ENCODE data around the gene LBHD2.

LBHD2 gene

GRCh38 chr14:103132381-103133209, 48.6 kb downstream of the LBHD2 start:
- no peak for DNase-seq (ENCODE audit: low spot score)

DNA sequence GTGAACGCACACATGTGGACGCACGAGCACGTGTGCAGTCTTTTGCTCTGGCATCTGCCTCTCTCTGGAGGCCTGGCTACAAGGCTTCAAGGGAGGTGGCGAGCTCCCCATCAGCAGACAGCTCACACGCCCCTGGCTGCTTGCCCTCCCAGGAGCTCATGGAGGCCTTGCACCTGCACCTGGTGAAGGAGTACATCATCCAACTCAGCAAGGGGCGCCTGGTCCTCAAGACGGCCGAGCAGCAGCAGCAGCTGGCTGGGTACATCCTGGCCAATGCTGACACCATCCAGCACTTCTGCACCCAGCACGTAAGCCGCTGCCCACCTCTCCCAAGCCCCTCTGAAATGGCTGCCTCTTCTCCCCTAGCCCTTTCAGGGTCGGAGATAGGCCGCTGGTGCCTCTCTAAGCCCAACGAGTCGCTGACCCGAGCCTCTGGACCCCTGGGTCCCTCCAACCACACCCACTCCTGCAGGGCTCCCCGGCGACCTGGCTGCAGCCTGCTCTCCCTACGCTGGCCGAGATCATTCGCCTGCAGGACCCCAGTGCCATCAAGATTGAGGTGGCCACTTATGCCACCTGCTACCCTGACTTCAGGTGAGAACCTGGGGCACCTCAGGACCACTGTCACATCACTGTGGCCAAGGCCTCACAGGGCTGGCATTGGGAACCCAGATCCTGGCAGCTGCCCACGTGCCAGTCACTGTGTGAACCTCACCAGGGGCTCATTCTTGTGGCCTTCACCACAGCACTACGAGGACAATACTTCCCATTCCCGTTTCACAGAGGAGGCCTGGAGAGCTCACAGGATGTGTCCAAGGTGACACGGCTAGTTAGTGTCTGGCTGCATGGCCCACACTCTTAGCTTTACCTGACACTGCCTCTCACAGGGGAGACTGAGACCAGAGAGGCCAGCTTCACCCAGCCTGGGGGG, 49.5 kb downstream of the LBHD2 start:
- no peak for DNase-seq (ENCODE audit: low spot score)

DNA sequence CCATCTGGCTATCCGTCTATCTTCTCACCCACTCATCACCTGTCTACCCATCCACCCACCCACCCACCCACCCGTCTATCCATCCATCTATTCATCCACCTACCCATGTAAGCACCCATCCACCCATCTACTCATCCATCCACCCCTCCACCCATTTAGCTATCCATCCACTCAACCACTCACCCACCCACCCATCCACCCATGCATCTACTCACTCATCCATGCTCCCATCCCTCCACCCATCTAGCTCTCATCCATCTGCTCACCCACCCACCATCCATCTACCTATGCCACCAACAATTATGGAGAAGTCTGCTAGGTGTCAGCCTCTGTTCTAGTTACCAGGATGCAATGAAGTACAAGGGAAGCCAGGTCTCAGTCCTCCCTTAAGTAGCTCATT, 50.4 kb downstream of the LBHD2 start:
- DNase-seq (ENCODE audit: low spot score) = no peak

DNA sequence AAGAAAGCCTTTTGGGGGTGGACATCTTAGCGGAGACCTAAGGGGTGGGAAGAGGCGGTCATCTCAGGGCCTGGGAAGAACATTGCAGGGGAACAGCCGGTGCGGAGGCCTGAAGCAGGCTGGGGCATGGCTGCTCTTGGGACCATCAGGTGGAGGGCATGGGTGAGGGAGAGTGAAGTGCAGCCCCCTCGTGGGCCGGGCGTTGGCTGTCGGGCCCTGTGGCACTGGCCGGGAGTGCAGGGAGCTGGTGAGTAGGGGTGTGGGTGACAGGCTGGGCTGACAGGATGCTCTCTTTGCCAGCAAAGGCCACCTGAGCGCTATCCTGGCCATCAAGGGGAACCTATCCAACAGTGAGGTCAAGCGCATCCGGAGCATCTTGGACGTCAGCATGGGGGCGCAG, 50.9 kb downstream of the LBHD2 start:
- peak; percentile 20 for DNase-seq (ENCODE audit: low spot score)

DNA sequence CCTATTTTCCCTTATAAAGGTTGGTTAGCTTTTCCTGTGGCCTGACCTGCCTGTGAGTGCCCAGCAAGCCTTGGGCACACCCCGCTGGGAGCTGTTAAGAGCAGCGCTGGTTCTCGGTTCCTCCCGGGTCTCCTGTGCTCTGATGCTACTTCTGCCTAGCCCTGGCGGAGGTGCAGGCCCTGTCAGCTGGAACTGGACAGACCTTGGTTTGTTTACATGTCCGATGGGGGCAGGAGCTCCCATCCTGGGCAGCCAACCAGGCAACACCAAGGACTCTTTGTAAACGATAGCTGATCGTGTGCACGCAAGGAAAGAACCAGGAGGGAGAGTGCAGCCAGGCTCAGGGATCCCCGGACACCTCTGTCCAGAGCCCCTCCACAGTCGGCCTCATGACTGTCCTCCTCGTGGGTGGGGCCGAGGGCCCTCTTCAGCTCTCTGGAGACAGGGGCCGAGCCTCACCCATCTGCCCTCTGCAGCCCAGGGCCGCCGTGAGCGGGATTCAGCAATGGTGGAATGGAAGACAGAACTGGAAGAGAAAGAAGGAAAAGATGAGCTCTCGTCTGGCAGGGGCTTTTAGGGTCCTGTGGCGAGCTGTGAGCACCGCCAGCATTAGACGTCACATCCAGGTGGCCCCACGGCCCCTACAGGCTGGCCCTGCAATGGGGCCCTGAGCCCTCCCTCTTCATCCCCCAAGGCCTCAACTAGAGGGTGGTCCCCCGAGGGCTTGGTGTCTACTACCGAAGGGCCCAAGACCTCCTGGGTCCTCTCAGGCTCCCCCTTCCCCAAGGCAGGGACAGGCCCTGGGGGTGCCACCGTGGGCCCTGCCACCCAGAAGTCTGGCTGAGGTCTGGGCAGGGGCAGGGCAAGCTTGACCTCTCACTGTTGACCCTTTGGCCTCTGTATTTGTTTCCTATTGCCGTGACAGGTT, 51.6 kb downstream of the LBHD2 start:
- DNase-seq (ENCODE audit: low spot score) = no peak

- peak; percentile 15 for DNase-seq (ENCODE audit: low spot score)
These were observed 52.6 kb downstream of the LBHD2 start for GRCh38 chr14:103136388-103137271.

- DNase-seq (ENCODE audit: low spot score) = no peak
These were observed 53.8 kb downstream of the LBHD2 start for GRCh38 chr14:103137689-103138300.

- no peak for DNase-seq (ENCODE audit: low spot score)
These were observed 54.5 kb downstream of the LBHD2 start for GRCh38 chr14:103138301-103139131.

- DNase-seq (ENCODE audit: low spot score) = no peak
These were observed 55.4 kb downstream of the LBHD2 start for GRCh38 chr14:103139132-103140025.
